ENCODE results near the gene ACP7. TPM values are rescaled to one million over a fixed set of nuclear protein-coding genes. Genes with fewer than 3 reads are reported as not detected.
"Not testable (repeated sequence)": the region's sequence is repeated elsewhere in the genome, so short reads cannot be mapped to it uniquely, and the experiment has no call there.

ACP7 gene
- total RNA-seq, 4 donors from 2014 or later = 0.90 to 3.1 (median 1.6) TPM

- H3K9me3 ChIP-seq = no peaks in the 10 kb centered on the region
- 67 to 70% methylated on average over 6 of the region's 6 CpGs for WGBS, 2 donors
- DNase-seq (ENCODE audit: low spot score in 2 of 2) = no peak
- H3K4me3 ChIP-seq = no peak overlapping the region
- H3K4me1 ChIP-seq = no peaks in the 10 kb centered on the region
- H3K27ac ChIP-seq = no peak overlapping the region
- no peak for TF ChIP-seq EP300 (IDR thresholded peaks at IDR 0.05)
- TF ChIP-seq CTCF (IDR thresholded peaks at IDR 0.05) = no peak
- H3K36me3 ChIP-seq = no peaks in the 10 kb centered on the region
- no peaks in the 10 kb centered on the region for H3K27me3 ChIP-seq
These were observed 19.8 kb upstream of the ACP7 start for GRCh38 chr19:39064405-39064804.

- Histone ChIP-seq H3K27me3 (no peaks in the 10 kb centered on the region), H3K4me3 (no peak overlapping the region), H3K36me3 (no peaks in the 10 kb centered on the region), H3K27ac (no peak overlapping the region), H3K9me3 (no peaks in the 10 kb centered on the region), H3K4me1 (no peaks in the 10 kb centered on the region)
- WGBS, 2 donors = 67 to 70% methylated on average over 3 of the region's 3 CpGs
- TF ChIP-seq POLR2A (IDR thresholded peaks at IDR 0.05) (no peak), EP300 (IDR thresholded peaks at IDR 0.05) (no peak), CTCF (IDR thresholded peaks at IDR 0.05) (no peak)
- no peak for DNase-seq (ENCODE audit: low spot score in 2 of 2)
These were observed 18.2 kb upstream of the ACP7 start for GRCh38 chr19:39065928-39066327.

- no peak overlapping the region for H3K4me3 ChIP-seq
- H3K9me3 ChIP-seq = no peaks in the 10 kb centered on the region
- no peak overlapping the region for H3K27ac ChIP-seq
- no peaks in the 10 kb centered on the region for H3K4me1 ChIP-seq
- no peaks in the 10 kb centered on the region for H3K27me3 ChIP-seq
- TF ChIP-seq CTCF (IDR thresholded peaks at IDR 0.05) (no peak), EP300 (IDR thresholded peaks at IDR 0.05) (no peak), POLR2A (IDR thresholded peaks at IDR 0.05) (no peak)
- DNase-seq (ENCODE audit: low spot score in 2 of 2) = no peak
- H3K36me3 ChIP-seq = no peaks in the 10 kb centered on the region
- 93 to 95% methylated on average over 4 of the region's 4 CpGs for WGBS, 2 donors
These were observed 17.1 kb upstream of the ACP7 start for GRCh38 chr19:39067104-39067503.

GRCh38 chr19:39068259-39068658, 15.9 kb upstream of the ACP7 start:
- not testable (repeated sequence) for H3K36me3 ChIP-seq; H3K9me3 ChIP-seq; H3K4me1 ChIP-seq; H3K27ac ChIP-seq; H3K4me3 ChIP-seq; H3K27me3 ChIP-seq; DNase-seq (ENCODE audit: low spot score in 2 of 2)
- WGBS, 2 donors = 79 to 84% methylated on average over 6 of the region's 6 CpGs

GRCh38 chr19:39070888-39071287, 13.3 kb upstream of the ACP7 start:
- no peaks in the 10 kb centered on the region for H3K9me3 ChIP-seq
- TF ChIP-seq EP300 (IDR thresholded peaks at IDR 0.05) (no peak), CTCF (IDR thresholded peaks at IDR 0.05) (no peak), POLR2A (IDR thresholded peaks at IDR 0.05) (no peak)
- WGBS, 2 donors = 77 to 87% methylated on average over 5 of the region's 5 CpGs
- no peak overlapping the region for H3K27ac ChIP-seq
- H3K27me3 ChIP-seq = peaks cover 0 to 3% of the 10 kb centered on the region in 2 donors
- no peaks in the 10 kb centered on the region for H3K36me3 ChIP-seq
- no peak for DNase-seq (ENCODE audit: low spot score in 2 of 2)
- no peaks in the 10 kb centered on the region for H3K4me1 ChIP-seq
- no peak overlapping the region for H3K4me3 ChIP-seq

GRCh38 chr19:39074205-39074692, 9.9 kb upstream of the ACP7 start:
- TF ChIP-seq POLR2A (IDR thresholded peaks at IDR 0.05) (no peak), EP300 (IDR thresholded peaks at IDR 0.05) (no peak), CTCF (IDR thresholded peaks at IDR 0.05) (no peak)
- Histone ChIP-seq H3K9me3 (no peaks in the 10 kb centered on the region), H3K36me3 (no peaks in the 10 kb centered on the region), H3K27me3 (peaks cover 0 to 3% of the 10 kb centered on the region in 2 donors), H3K4me3 (no peak overlapping the region), H3K27ac (no peak overlapping the region), H3K4me1 (no peaks in the 10 kb centered on the region)
- WGBS, 2 donors = 48 to 62% methylated on average over 3 of the region's 3 CpGs
- no peak for DNase-seq (ENCODE audit: low spot score in 2 of 2)
